ENCODE data around the gene IGF2BP1. TPM values are rescaled to one million over a fixed set of nuclear protein-coding genes. Genes with fewer than 3 reads are reported as not detected.

IGF2BP1 gene
- total RNA-seq, 2 experiments from 2014 or later = not detected

GRCh38 chr17:49046912-49047311 is 49.7 kb downstream of the IGF2BP1 start:
- intact Hi-C loops (cut with DNase I, micrococcal nuclease) = no loop called here
- ChIA-PET POLR2A (no interaction called here), CTCF (no interaction called here)
- DNase-seq (no peak), ATAC-seq (ENCODE audit: poor library complexity) (no peak)
- peaks cover 45% of the 10 kb centered on the region for H3K27me3 Mint-ChIP-seq
- no peak overlapping the region for H3K4me3 Mint-ChIP-seq
- no peak for TF ChIP-seq CTCF (IDR thresholded peaks at IDR 0.05)
- no peaks in the 10 kb centered on the region for H3K36me3 ChIP-seq (ENCODE audit: insufficient read depth, low read length)
- no peak overlapping the region for H3K27ac ChIP-seq (ENCODE audit: low read depth in 1 of 2, low read length in 2 of 2)
- H3K9me3 ChIP-seq (ENCODE audit: control insufficient read depth in 1 of 2, insufficient read depth in 1 of 2, low read length in 2 of 2) = no peaks in the 10 kb centered on the region
- H3K4me1 Mint-ChIP-seq (ENCODE audit: low read depth) = no peaks in the 10 kb centered on the region
- no peak overlapping the region for H3K27ac Mint-ChIP-seq
- H3K9me3 Mint-ChIP-seq = no peaks in the 10 kb centered on the region
- H3K4me1 ChIP-seq (ENCODE audit: insufficient read depth, low read length) = no peaks in the 10 kb centered on the region
- no peaks in the 10 kb centered on the region for H3K36me3 Mint-ChIP-seq (ENCODE audit: low read depth)
- peaks cover 3 to 11% of the 10 kb centered on the region in 2 experiments for H3K27me3 ChIP-seq (ENCODE audit: control insufficient read depth in 1 of 2, insufficient read depth in 2 of 2, low read length in 2 of 2)
- H3K4me3 ChIP-seq (ENCODE audit: low read length) = no peak overlapping the region

DNA sequence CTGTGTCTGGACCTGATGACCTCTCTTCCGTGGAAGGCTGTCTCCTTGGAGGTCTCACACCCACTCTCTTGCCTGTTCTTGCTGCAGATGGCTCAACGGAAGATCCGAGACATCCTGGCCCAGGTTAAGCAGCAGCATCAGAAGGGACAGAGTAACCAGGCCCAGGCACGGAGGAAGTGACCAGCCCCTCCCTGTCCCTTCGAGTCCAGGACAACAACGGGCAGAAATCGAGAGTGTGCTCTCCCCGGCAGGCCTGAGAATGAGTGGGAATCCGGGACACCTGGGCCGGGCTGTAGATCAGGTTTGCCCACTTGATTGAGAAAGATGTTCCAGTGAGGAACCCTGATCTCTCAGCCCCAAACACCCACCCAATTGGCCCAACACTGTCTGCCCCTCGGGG is 52.1 kb downstream of the IGF2BP1 start:
- Histone ChIP-seq H3K36me3 (ENCODE audit: insufficient read depth, low read length) (no peaks in the 10 kb centered on the region), H3K9me3 (ENCODE audit: control insufficient read depth in 1 of 2, insufficient read depth in 1 of 2, low read length in 2 of 2) (no peaks in the 10 kb centered on the region), H3K27me3 (ENCODE audit: control insufficient read depth in 1 of 2, insufficient read depth in 2 of 2, low read length in 2 of 2) (peaks cover 3 to 10% of the 10 kb centered on the region in 2 experiments), H3K27ac (ENCODE audit: low read depth in 1 of 2, low read length in 2 of 2) (no peak overlapping the region), H3K4me3 (ENCODE audit: low read length) (no peak overlapping the region), H3K4me1 (ENCODE audit: insufficient read depth, low read length) (no peaks in the 10 kb centered on the region)
- Mint-ChIP-seq H3K36me3 (ENCODE audit: low read depth) (no peaks in the 10 kb centered on the region), H3K4me3 (no peak overlapping the region), H3K9me3 (no peaks in the 10 kb centered on the region), H3K4me1 (ENCODE audit: low read depth) (no peaks in the 10 kb centered on the region), H3K27me3 (peaks cover 44% of the 10 kb centered on the region), H3K27ac (no peak overlapping the region)
- no peak for DNase-seq
- no peak for ATAC-seq (ENCODE audit: poor library complexity)
- no peak for TF ChIP-seq CTCF (IDR thresholded peaks at IDR 0.05)
- CTCF ChIA-PET = no interaction called here
- intact Hi-C loops (cut with DNase I, micrococcal nuclease) = no loop called here
- POLR2A ChIA-PET = no interaction called here

- peaks cover 36% of the 10 kb centered on the region for H3K27me3 Mint-ChIP-seq
- intact Hi-C loops (cut with DNase I, micrococcal nuclease) = no loop called here
- Histone ChIP-seq H3K27ac (ENCODE audit: low read depth in 1 of 2, low read length in 2 of 2) (no peak overlapping the region), H3K4me3 (ENCODE audit: low read length) (no peak overlapping the region), H3K4me1 (ENCODE audit: insufficient read depth, low read length) (no peaks in the 10 kb centered on the region), H3K36me3 (ENCODE audit: insufficient read depth, low read length) (no peaks in the 10 kb centered on the region), H3K9me3 (ENCODE audit: control insufficient read depth in 1 of 2, insufficient read depth in 1 of 2, low read length in 2 of 2) (no peaks in the 10 kb centered on the region), H3K27me3 (ENCODE audit: control insufficient read depth in 1 of 2, insufficient read depth in 2 of 2, low read length in 2 of 2) (peaks cover 0 to 3% of the 10 kb centered on the region in 2 experiments)
- H3K9me3 Mint-ChIP-seq = no peaks in the 10 kb centered on the region
- ChIA-PET POLR2A (no interaction called here), CTCF (no interaction called here)
- H3K36me3 Mint-ChIP-seq (ENCODE audit: low read depth) = no peaks in the 10 kb centered on the region
- DNase-seq = no peak
- no peaks in the 10 kb centered on the region for H3K4me1 Mint-ChIP-seq (ENCODE audit: low read depth)
- H3K4me3 Mint-ChIP-seq = no peak overlapping the region
- ATAC-seq (ENCODE audit: poor library complexity) = no peak
- no peak overlapping the region for H3K27ac Mint-ChIP-seq
- TF ChIP-seq CTCF (IDR thresholded peaks at IDR 0.05) = no peak
Measured at GRCh38 chr17:49050611-49051010, 53.4 kb downstream of the IGF2BP1 start.
